SK-N-SH treated with all-trans-retinoic acid at 6 μM for 48 hours (cell line): ENCODE data around the gene VASN.

Experiments used
- ARNTL ChIP-seq: fragments of 450-650 bp; formaldehyde crosslinking; IDR thresholded peaks from 2 replicates; pipeline ENCODE4 v1.5.0; 2020; ENCODE audit warnings: low read depth, mild to moderate bottlenecking, moderate library complexity, borderline replicate concordance
- BACH2 ChIP-seq: fragments of 250-450 bp; sonication (Bioruptor Pico); IDR thresholded peaks from 2 replicates; pipeline ENCODE4 v1.9.0; 2021; ENCODE audit warnings: mild to moderate bottlenecking, borderline replicate concordance
- CREB5 ChIP-seq: fragments of 250-450 bp; sonication (Bioruptor Pico); IDR thresholded peaks from 2 replicates; pipeline ENCODE4 v1.5.1; 2020; ENCODE audit warnings: low read depth, mild to moderate bottlenecking, moderate library complexity
- CSDC2 ChIP-seq: fragments of 250-450 bp; sonication (Bioruptor Pico); IDR thresholded peaks from 2 replicates; pipeline ENCODE4 v1.5.0; 2020; ENCODE audit warnings: mild to moderate bottlenecking, moderate library complexity
- PATZ1 ChIP-seq: fragments of 250-450 bp; sonication (Bioruptor Pico); IDR thresholded peaks from 2 replicates; pipeline ENCODE4 v1.8.0; 2020; ENCODE audit warnings: mild to moderate bottlenecking, moderate library complexity, borderline replicate concordance
- SNAI2 ChIP-seq: fragments of 250-450 bp; sonication (Bioruptor Pico); IDR thresholded peaks from 2 replicates; pipeline ENCODE4 v1.5.0; 2020; ENCODE audit warnings: mild to moderate bottlenecking, moderate library complexity
- TCF4 ChIP-seq: fragments of 250-450 bp; sonication (Bioruptor Pico); IDR thresholded peaks from 2 replicates; pipeline ENCODE4 v1.8.0; 2021; ENCODE audit warnings: mild to moderate bottlenecking, moderate library complexity, borderline replicate concordance

GRCh38 chr16:4377573-4378154 is 6.0 kb downstream of the VASN start:
- no peak for TF ChIP-seq CREB5 (CRISPR knock-in tag)
- no peak for TF ChIP-seq ARNTL (CRISPR knock-in tag)
- no peak for TF ChIP-seq TCF4 (CRISPR knock-in tag)
- no peak for TF ChIP-seq SNAI2 (CRISPR knock-in tag)
- no peak for TF ChIP-seq CSDC2
- no peak for TF ChIP-seq PATZ1 (CRISPR knock-in tag)
- TF ChIP-seq BACH2: no peak
